SK-N-SH (cell line): ENCODE measurements around the gene PLEKHA4. TPM values are rescaled to one million over a fixed set of nuclear protein-coding genes. Genes with fewer than 3 reads are reported as not detected.

Source experiments
- CTCF ChIA-PET: fragments of 300-600, 350-600 bp; formaldehyde crosslinking; extraction: SDS; loops from one replicate; lab custom pipeline; 2021; lab: Yijun Ruan, JAX
- POLR2A ChIA-PET: fragments of 350-600 bp; sonication (Branson Sonifier 250); formaldehyde crosslinking; extraction: SDS; loops from one replicate; lab custom pipeline; 2020; ENCODE audit warnings: antibody characterized with exemption, inconsistent platforms; lab: Yijun Ruan, JAX
- DNase-seq: peaks from one replicate; pipeline ENCODE4 v3.0.0; 2012
- H2AFZ ChIP-seq: fragments of 200-600 bp; sonication (generic); 2 replicates; pipeline ENCODE4 v1.8.1; 2016; ENCODE audit warnings: antibody characterized with exemption, mild to moderate bottlenecking, low read depth
- H3F3A ChIP-seq: fragments of 200-600 bp; sonication (generic); replicated peaks from 2 replicates; pipeline ENCODE3; 2016; ENCODE audit warnings: antibody characterized with exemption, mild to moderate bottlenecking; ENCODE audit not compliant: insufficient read depth
- H3K27ac ChIP-seq, 2 experiments: fragments of 200-500 bp in 1 of 2; fragments of 200-600 bp in 1 of 2; sonication (Bioruptor generic) in 1 of 2; sonication (generic), shearing (Covaris generic) in 1 of 2; 2 replicates each; pipeline versions ENCODE4 v1.5.1 to v1.6.1; 2014 to 2016; ENCODE audit warnings: low read depth in 2 of 2, inconsistent platforms in 1 of 2, low read length in 1 of 2, mild to moderate bottlenecking in 1 of 2, mixed read lengths in 1 of 2
- H3K27me3 ChIP-seq: fragments of 200-600 bp; sonication (generic), shearing (Covaris generic); 2 replicates; pipeline ENCODE4 v1.6.1; 2016; ENCODE audit warnings: mixed run types; ENCODE audit not compliant: insufficient read depth
- H3K36me3 ChIP-seq, 2 experiments: fragments of 200-500 bp in 1 of 2; fragments of 200-600 bp in 1 of 2; sonication (Bioruptor generic) in 1 of 2; sonication (generic) in 1 of 2; replicated peaks in 1 of 2; 2 replicates each; pipeline versions ENCODE3 to v1.5.1; 2014 to 2016; ENCODE audit warnings: low read length in 1 of 2, mild to moderate bottlenecking in 1 of 2; ENCODE audit not compliant: insufficient read depth in 2 of 2, control insufficient read depth in 1 of 2
- H3K4me1 ChIP-seq, 2 experiments: fragments of 200-500 bp in 1 of 2; fragments of 200-600 bp in 1 of 2; sonication (Bioruptor generic) in 1 of 2; sonication (generic), shearing (Covaris generic) in 1 of 2; 2 replicates each; pipeline versions ENCODE4 v1.5.1 to v1.6.1; 2014 to 2016; ENCODE audit warnings: low read depth in 1 of 2, low read length in 1 of 2, mixed run types in 1 of 2; ENCODE audit not compliant: insufficient read depth in 2 of 2, control insufficient read depth in 1 of 2
- H3K4me2 ChIP-seq: fragments of 200-600 bp; sonication (generic), shearing (Covaris generic); 2 replicates; pipeline ENCODE4 v1.6.1; 2017; ENCODE audit warnings: mixed run types
- H3K4me3 ChIP-seq, 2 experiments: fragments of 200-500 bp in 1 of 2; fragments of 200-600 bp in 1 of 2; sonication (Bioruptor generic) in 1 of 2; sonication (generic), shearing (Covaris generic) in 1 of 2; 2 replicates each; pipeline versions ENCODE4 v1.5.1 to v1.8.1; 2014 to 2016; ENCODE audit warnings: low read depth in 2 of 2, inconsistent platforms in 1 of 2, low read length in 1 of 2, mild to moderate bottlenecking in 1 of 2, mixed read lengths in 1 of 2, moderate library complexity in 1 of 2
- H3K79me2 ChIP-seq: fragments of 200-600 bp; sonication (generic); 2 replicates; pipeline ENCODE4 v1.8.1; 2017; ENCODE audit warnings: mild to moderate bottlenecking; ENCODE audit not compliant: insufficient read depth
- H3K9ac ChIP-seq: fragments of 200-600 bp; sonication (generic); 2 replicates; pipeline ENCODE4 v1.6.1; 2017; ENCODE audit warnings: mixed run types
- H3K9me2 ChIP-seq: fragments of 200-600 bp; sonication (generic); 2 replicates; pipeline ENCODE4 v1.6.1; 2017; ENCODE audit warnings: mixed run types
- H3K9me3 ChIP-seq: fragments of 200-600 bp; sonication (generic); 2 replicates; pipeline ENCODE4 v1.6.1; 2017; ENCODE audit warnings: mixed run types, mild to moderate bottlenecking, moderate library complexity
- H4K20me1 ChIP-seq: fragments of 200-600 bp; sonication (generic); 2 replicates; pipeline ENCODE4 v1.6.1; 2017; ENCODE audit warnings: mild to moderate bottlenecking, mixed run types; ENCODE audit not compliant: insufficient read depth
- CTCF ChIP-seq: fragments of 200-600 bp; sonication (generic); IDR thresholded peaks from 2 replicates; pipeline ENCODE4 v1.6.1; 2017; ENCODE audit warnings: antibody characterized with exemption, mild to moderate bottlenecking, moderate library complexity
- EZH2phosphoT487 ChIP-seq: fragments of 200-600 bp; sonication (generic); IDR thresholded peaks from 2 replicates; pipeline ENCODE4 v1.6.1; 2017; ENCODE audit warnings: low read depth, mixed run types, mild to moderate bottlenecking, antibody characterized with exemption, moderate library complexity, borderline replicate concordance
- FOSL2 ChIP-seq: IDR thresholded peaks from 2 replicates; pipeline ENCODE4 v1.4.0; 2012; ENCODE audit warnings: low read depth, mild to moderate bottlenecking, moderate library complexity, borderline replicate concordance
- FOXJ3 ChIP-seq: sonication (generic); formaldehyde crosslinking; IDR thresholded peaks from 2 replicates; pipeline ENCODE4 v1.5.1; 2020; ENCODE audit warnings: mild to moderate bottlenecking, missing genetic modification reagents
- FOXM1 ChIP-seq: IDR thresholded peaks from 2 replicates; pipeline ENCODE4 v1.4.0; 2012; ENCODE audit warnings: low read depth, mild to moderate bottlenecking
- GABPA ChIP-seq: IDR thresholded peaks from 2 replicates; pipeline ENCODE4 v1.4.0; 2012; ENCODE audit warnings: low read depth, mild to moderate bottlenecking
- MXI1 ChIP-seq: IDR thresholded peaks from 2 replicates; pipeline ENCODE4 v1.6.1; 2012; ENCODE audit warnings: mild to moderate bottlenecking, low read depth, low read length, improper control_type of control experiment
- NFIC ChIP-seq: IDR thresholded peaks from 2 replicates; pipeline ENCODE4 v1.4.0; 2012; ENCODE audit warnings: borderline replicate concordance
- PBX3 ChIP-seq: IDR thresholded peaks from 2 replicates; pipeline ENCODE4; 2012
- POLR2AphosphoS5 ChIP-seq: IDR thresholded peaks from 2 replicates; pipeline ENCODE4 v1.6.1; 2012; ENCODE audit warnings: low read depth, low read length
- RCOR1 ChIP-seq: fragments of 150-350 bp; IDR thresholded peaks from 2 replicates; pipeline ENCODE4 v1.6.1; 2017; ENCODE audit warnings: antibody characterized with exemption, low read length
- REST ChIP-seq: IDR thresholded peaks from 2 replicates; pipeline ENCODE4 v1.6.1; 2012; ENCODE audit warnings: mild to moderate bottlenecking, low read depth, low read length, moderate library complexity
- SMC3 ChIP-seq: IDR thresholded peaks from 2 replicates; pipeline ENCODE4 v1.6.1; 2012; ENCODE audit warnings: low read depth, low read length, improper control_type of control experiment
- TAF1 ChIP-seq: IDR thresholded peaks from 2 replicates; pipeline ENCODE4 v1.6.1; 2012; ENCODE audit warnings: low read depth, mild to moderate bottlenecking, low read length, moderate library complexity, borderline replicate concordance
- TCF12 ChIP-seq: IDR thresholded peaks from 2 replicates; pipeline ENCODE4 v1.4.0; 2012
- USF1 ChIP-seq: IDR thresholded peaks from 2 replicates; pipeline ENCODE4 v1.4.0; 2012; ENCODE audit warnings: low read depth, borderline replicate concordance
- USF2 ChIP-seq: fragments of 150-350 bp; IDR thresholded peaks from 2 replicates; pipeline ENCODE4 v1.6.1; 2017; ENCODE audit warnings: antibody characterized with exemption, low read length, low read depth, borderline replicate concordance
- WGBS: methylation state at CpG from one replicate; pipeline ENCODE4 v1.1.6; 2017; ENCODE audit warnings: low lambda C conversion rate; 5-methylcytosine and 5-hydroxymethylcytosine counted together
- polyA plus RNA-seq, 3 experiments: library from polyadenylated mRNA; depleted of rRNA; stranded (reverse); fragments of >200 nt; gene quantifications; 2 replicates each; pipeline ENCODE4 v1.2.3, GENCODE V29; 2012
- TF ChIP-seq, protein P1 (sequence below): IDR thresholded peaks from 2 replicates; pipeline ENCODE4 v1.4.0; 2012; ENCODE audit warnings: low read depth, borderline replicate concordance
- TF ChIP-seq, protein P2 (sequence below): fragments of 150-350 bp; IDR thresholded peaks from 2 replicates; pipeline ENCODE4 v1.6.1; 2016; ENCODE audit warnings: mild to moderate bottlenecking, low read depth, low read length
- TF ChIP-seq, protein P3 (sequence below): IDR thresholded peaks from 2 replicates; pipeline ENCODE4 v1.4.0; 2012; ENCODE audit warnings: low read depth

Gene PLEKHA4
- polyA plus RNA-seq, 1 of the 3 experiments (the other 2 are of a cell fraction) = 5.6 TPM

- H3K4me1 ChIP-seq = peaks cover 0 to 12% of the 10 kb centered on the region in 2 experiments; a peak in 1 of 4 replicates
- TF ChIP-seq REST (no peak), USF2 (no peak), CTCF (no peak), FOXJ3 (CRISPR knock-in tag) (no peak), FOXM1 (no peak), NFIC (no peak), SMC3 (no peak), USF1 (no peak), GABPA (no peak), POLR2AphosphoS5 (no peak), TCF12 (no peak), MXI1 (no peak), FOSL2 (no peak), PBX3 (no peak), TAF1 (no peak), RCOR1 (no peak), EZH2phosphoT487 (no peak)
- TF ChIP-seq, protein P1, sequence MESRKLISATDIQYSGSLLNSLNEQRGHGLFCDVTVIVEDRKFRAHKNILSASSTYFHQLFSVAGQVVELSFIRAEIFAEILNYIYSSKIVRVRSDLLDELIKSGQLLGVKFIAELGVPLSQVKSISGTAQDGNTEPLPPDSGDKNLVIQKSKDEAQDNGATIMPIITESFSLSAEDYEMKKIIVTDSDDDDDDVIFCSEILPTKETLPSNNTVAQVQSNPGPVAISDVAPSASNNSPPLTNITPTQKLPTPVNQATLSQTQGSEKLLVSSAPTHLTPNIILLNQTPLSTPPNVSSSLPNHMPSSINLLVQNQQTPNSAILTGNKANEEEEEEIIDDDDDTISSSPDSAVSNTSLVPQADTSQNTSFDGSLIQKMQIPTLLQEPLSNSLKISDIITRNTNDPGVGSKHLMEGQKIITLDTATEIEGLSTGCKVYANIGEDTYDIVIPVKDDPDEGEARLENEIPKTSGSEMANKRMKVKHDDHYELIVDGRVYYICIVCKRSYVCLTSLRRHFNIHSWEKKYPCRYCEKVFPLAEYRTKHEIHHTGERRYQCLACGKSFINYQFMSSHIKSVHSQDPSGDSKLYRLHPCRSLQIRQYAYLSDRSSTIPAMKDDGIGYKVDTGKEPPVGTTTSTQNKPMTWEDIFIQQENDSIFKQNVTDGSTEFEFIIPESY = no peak
- TF ChIP-seq, protein P2, sequence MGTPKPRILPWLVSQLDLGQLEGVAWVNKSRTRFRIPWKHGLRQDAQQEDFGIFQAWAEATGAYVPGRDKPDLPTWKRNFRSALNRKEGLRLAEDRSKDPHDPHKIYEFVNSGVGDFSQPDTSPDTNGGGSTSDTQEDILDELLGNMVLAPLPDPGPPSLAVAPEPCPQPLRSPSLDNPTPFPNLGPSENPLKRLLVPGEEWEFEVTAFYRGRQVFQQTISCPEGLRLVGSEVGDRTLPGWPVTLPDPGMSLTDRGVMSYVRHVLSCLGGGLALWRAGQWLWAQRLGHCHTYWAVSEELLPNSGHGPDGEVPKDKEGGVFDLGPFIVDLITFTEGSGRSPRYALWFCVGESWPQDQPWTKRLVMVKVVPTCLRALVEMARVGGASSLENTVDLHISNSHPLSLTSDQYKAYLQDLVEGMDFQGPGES = no peak
- TF ChIP-seq, protein P3, sequence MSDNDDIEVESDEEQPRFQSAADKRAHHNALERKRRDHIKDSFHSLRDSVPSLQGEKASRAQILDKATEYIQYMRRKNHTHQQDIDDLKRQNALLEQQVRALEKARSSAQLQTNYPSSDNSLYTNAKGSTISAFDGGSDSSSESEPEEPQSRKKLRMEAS = no peak
- TF ChIP-seq, all 33 proteins: peak for 0
- Histone ChIP-seq H3K79me2 (no peaks in the 10 kb centered on the region), H3K9me3 (no peaks in the 10 kb centered on the region), H2AFZ (no peak overlapping the region), H3K27ac (no peak overlapping the region), H3K27me3 (no peaks in the 10 kb centered on the region), H3F3A (peaks cover 16% of the 10 kb centered on the region), H3K9me2 (no peaks in the 10 kb centered on the region), H3K4me3 (no peak overlapping the region), H4K20me1 (no peaks in the 10 kb centered on the region), H3K4me2 (no peak overlapping the region), H3K36me3 (no peaks in the 10 kb centered on the region), H3K9ac (no peak overlapping the region)
- DNase-seq = no peak
- POLR2A ChIA-PET = no interaction called here
- 95% methylated on average over 5 of the region's 5 CpGs for WGBS
- CTCF ChIA-PET = interaction anchor here (1.2 to 9.6 kb wide), 3 partner anchors 8 to 46 kb away, joined by 7 to 47 read pairs (median 9); no protein-coding TSS in a partner anchor
Observed at GRCh38 chr19:48833977-48834376, 34.4 kb downstream of the PLEKHA4 start.
